Colonic mucosa (tissue), 4 donors: Measurements from ENCODE around the gene TEKT2. TPM values are rescaled to one million over a fixed set of nuclear protein-coding genes. Genes with fewer than 3 reads are reported as not detected.

Experiments
- DNase-seq: peaks from one replicate; pipeline ENCODE4 v3.0.0-alpha.2; 2020
- H3K27ac ChIP-seq: fragments of 200-600 bp; one replicate; pipeline ENCODE4 v1.8.0; 2021
- H3K27me3 ChIP-seq: fragments of 200-600 bp; one replicate; pipeline ENCODE4 v1.8.0; 2021
- H3K36me3 ChIP-seq: fragments of 200-600 bp; one replicate; pipeline ENCODE4 v1.8.0; 2021
- H3K4me1 ChIP-seq: fragments of 200-600 bp; one replicate; pipeline ENCODE4 v1.8.0; 2021; ENCODE audit warnings: mild to moderate bottlenecking
- H3K4me3 ChIP-seq: fragments of 200-600 bp; one replicate; pipeline ENCODE4 v1.8.0; 2021
- H3K9ac ChIP-seq, 2 donors: one replicate each; pipeline ENCODE4 v1.7.0; 2013; ENCODE audit warnings: control low read depth in 2 of 2, low read depth in 2 of 2, low read length in 2 of 2
- H3K9me3 ChIP-seq: fragments of 200-600 bp; one replicate; pipeline ENCODE4 v1.8.0; 2021
- CTCF ChIP-seq: fragments of 200-600 bp; IDR thresholded peaks from one replicate; pipeline ENCODE4 v1.8.0; 2022; ENCODE audit warnings: antibody characterized with exemption, mild to moderate bottlenecking
- intact Hi-C: fragments of 100-400 bp; cut with DNase I; formaldehyde crosslinking; loops from one replicate; pipeline ENCODE4 v1.14.1; 2022
- total RNA-seq, 2 donors: library from RNA; stranded (reverse); fragmentation: NEBNext Ultra II Directional in 1 of 2; extraction: Animal tissue kit (Norgen Biotek cat#: 25700) in 1 of 2; gene quantifications; one replicate each; pipeline ENCODE4 v1.2.1, GENCODE V29; 2021
- donor health status: healthy.
- donor health status: DM: no; HTN: no; CAD: no.
- donor health status: DM: no; HTN: no; CAD: no.

TEKT2 gene
- total RNA-seq, 2 donors from 2014 or later, result 0.13 TPM; not detected in 1

- Histone ChIP-seq H3K9me3 (no peaks in the 10 kb centered on the region), H3K27ac (no peak overlapping the region), H3K36me3 (no peaks in the 10 kb centered on the region), H3K27me3 (no peaks in the 10 kb centered on the region), H3K9ac (no peak overlapping the region), H3K4me3 (no peak overlapping the region), H3K4me1 (no peaks in the 10 kb centered on the region)
- intact Hi-C loops, result no loop called here
- TF ChIP-seq CTCF, result no peak
- no peak for DNase-seq
Measured at GRCh38 chr1:36114371-36114770, 30.5 kb downstream of the TEKT2 start.

- Histone ChIP-seq H3K36me3 (no peaks in the 10 kb centered on the region), H3K9ac (no peak overlapping the region), H3K27ac (no peak overlapping the region), H3K27me3 (no peaks in the 10 kb centered on the region), H3K4me3 (no peak overlapping the region), H3K4me1 (no peaks in the 10 kb centered on the region), H3K9me3 (no peaks in the 10 kb centered on the region)
- intact Hi-C loops, result no loop called here
- TF ChIP-seq CTCF, result no peak
- peak; percentile 17 for DNase-seq
Measured at GRCh38 chr1:36115200-36115669, 31.3 kb downstream of the TEKT2 start.

GRCh38 chr1:36115931-36116330 lies 32.0 kb downstream of the TEKT2 start:
- no peaks in the 10 kb centered on the region for H3K4me1 ChIP-seq
- H3K9ac ChIP-seq, result no peak overlapping the region
- no peaks in the 10 kb centered on the region for H3K9me3 ChIP-seq
- no peaks in the 10 kb centered on the region for H3K36me3 ChIP-seq
- no peak overlapping the region for H3K27ac ChIP-seq
- no peak overlapping the region for H3K4me3 ChIP-seq
- no peak for DNase-seq
- intact Hi-C loops, result no loop called here
- TF ChIP-seq CTCF, result no peak
- no peaks in the 10 kb centered on the region for H3K27me3 ChIP-seq

GRCh38 chr1:36116901-36117300 lies 33.0 kb downstream of the TEKT2 start:
- H3K9ac ChIP-seq, result no peak overlapping the region
- H3K4me3 ChIP-seq, result no peak overlapping the region
- no peak overlapping the region for H3K27ac ChIP-seq
- no peaks in the 10 kb centered on the region for H3K9me3 ChIP-seq
- TF ChIP-seq CTCF, result no peak
- no peaks in the 10 kb centered on the region for H3K4me1 ChIP-seq
- no peaks in the 10 kb centered on the region for H3K36me3 ChIP-seq
- no peak for DNase-seq
- no peaks in the 10 kb centered on the region for H3K27me3 ChIP-seq
- intact Hi-C loops, result no loop called here

- no peaks in the 10 kb centered on the region for H3K9me3 ChIP-seq
- no peak overlapping the region for H3K4me3 ChIP-seq
- H3K36me3 ChIP-seq, result no peaks in the 10 kb centered on the region
- intact Hi-C loops, result no loop called here
- no peaks in the 10 kb centered on the region for H3K4me1 ChIP-seq
- DNase-seq, result no peak
- no peak overlapping the region for H3K27ac ChIP-seq
- peaks cover under 1% of the 10 kb centered on the region for H3K27me3 ChIP-seq
- no peak for TF ChIP-seq CTCF
- no peak overlapping the region for H3K9ac ChIP-seq
Measured at GRCh38 chr1:36118447-36119204, 34.7 kb downstream of the TEKT2 start.
